HepG2 (cell line): ENCODE data around the gene NYAP1. TPM values are rescaled to one million over a fixed set of nuclear protein-coding genes. Genes with fewer than 3 reads are reported as not detected.

ENCODE experiments used
- ATAC-seq: fragments of 200-7000 bp; cut with Tn5 transposase; 3 replicates; pipeline ENCODE4 v1.9.1; 2020; ENCODE audit warnings: mild to moderate bottlenecking, moderate library complexity
- BruUV-seq: library from RNA; stranded (reverse); fragments of 400-500 nt; replicated peaks from 2 replicates; lab custom pipeline; 2021; lab: Mats Ljungman, UMichigan
- CTCF ChIA-PET: fragments of 300-600 bp; formaldehyde crosslinking; extraction: SDS; loops from one replicate; lab custom pipeline; 2021; ENCODE audit warnings: low total read pairs, inconsistent platforms, low intra/inter-chr PET ratio; lab: Yijun Ruan, JAX
- POLR2A ChIA-PET: fragments of 350-600 bp; sonication (Branson Sonifier 250); formaldehyde crosslinking; loops from one replicate; lab custom pipeline; 2020; ENCODE audit warnings: antibody characterized with exemption, inconsistent platforms; lab: Yijun Ruan, JAX
- DNase-seq: peaks from one replicate; pipeline ENCODE4 v3.0.0-alpha.2; 2015; ENCODE audit warnings: low spot score
- FAIRE-seq: peaks from 3 replicates; lab custom pipeline; 2011; peaks lifted over from hg19 to GRCh38; lab: Jason Lieb, UNC
- H2AFZ ChIP-seq: one replicate; pipeline ENCODE4 v1.6.1; 2011; ENCODE audit warnings: low read length, inconsistent platforms
- H3K27ac ChIP-seq: fragments of 300-600 bp; 3 replicates; pipeline ENCODE4 v1.8.0; 2011; ENCODE audit warnings: mixed run types, mild to moderate bottlenecking, mixed read lengths, low read length, inconsistent platforms; ENCODE audit not compliant: insufficient read depth; ENCODE audit errors: extremely low read length
- H3K27me3 ChIP-seq, 2 experiments: fragments of 200-600 bp in 1 of 2; 2 replicates in 1 of 2; 3 replicates in 1 of 2; pipeline versions ENCODE4 v1.6.0 to v1.8.0; 2011; ENCODE audit warnings: low read length in 2 of 2, mild to moderate bottlenecking in 2 of 2, moderate library complexity in 2 of 2, inconsistent platforms in 1 of 2; ENCODE audit not compliant: insufficient read depth in 2 of 2, control insufficient read depth in 1 of 2
- H3K36me3 ChIP-seq, 2 experiments: fragments of 200-600 bp in 1 of 2; replicated peaks in 1 of 2; 2 replicates in 1 of 2; 3 replicates in 1 of 2; pipeline versions ENCODE4 v1.5.1 to v1.8.0; 2011; ENCODE audit warnings: low read length in 2 of 2, inconsistent platforms in 1 of 2; ENCODE audit not compliant: insufficient read depth in 2 of 2, control insufficient read depth in 1 of 2
- H3K4me1 ChIP-seq: 2 replicates; pipeline ENCODE4 v1.5.1; 2012; ENCODE audit warnings: low read length, inconsistent platforms; ENCODE audit not compliant: insufficient read depth
- H3K4me2 ChIP-seq: 2 replicates; pipeline ENCODE4 v1.6.0; 2011; ENCODE audit warnings: low read depth, low read length, inconsistent platforms
- H3K4me3 ChIP-seq, 3 experiments: fragments of 200-600 bp in 1 of 3; sonication (generic), shearing (Covaris generic) in 1 of 3; replicated peaks in 1 of 3; 2 replicates each; pipeline ENCODE4 v1.5.1; 2011 to 2016; ENCODE audit warnings: low read length in 3 of 3, inconsistent platforms in 2 of 3, low read depth in 2 of 3, mild to moderate bottlenecking in 2 of 3, control low read depth in 1 of 3, mixed read lengths in 1 of 3; ENCODE audit not compliant: insufficient read depth in 1 of 3
- H3K79me2 ChIP-seq: one replicate; pipeline ENCODE4 v1.6.1; 2011; ENCODE audit warnings: low read length, inconsistent platforms; ENCODE audit not compliant: insufficient read depth
- H3K9ac ChIP-seq: 2 replicates; pipeline ENCODE4 v1.6.0; 2011; ENCODE audit warnings: mild to moderate bottlenecking, low read depth, low read length, inconsistent platforms; ENCODE audit not compliant: insufficient read depth
- H3K9me3 ChIP-seq: 2 replicates; pipeline ENCODE4 v1.5.1; 2012; ENCODE audit warnings: mild to moderate bottlenecking, low read length
- H4K20me1 ChIP-seq: 2 replicates; pipeline ENCODE4 v1.6.0; 2011; ENCODE audit warnings: inconsistent platforms, mild to moderate bottlenecking, low read length, moderate library complexity; ENCODE audit not compliant: insufficient read depth
- ARHGAP35 ChIP-seq: sonication (generic); formaldehyde crosslinking; IDR thresholded peaks from 2 replicates; pipeline ENCODE4 v1.9.0; 2022; ENCODE audit warnings: mild to moderate bottlenecking, inconsistent platforms, moderate library complexity, missing genetic modification reagents, borderline replicate concordance
- ATF3 ChIP-seq: sonication (generic); formaldehyde crosslinking; IDR thresholded peaks from 2 replicates; pipeline ENCODE4 v1.4.0; 2020; ENCODE audit warnings: missing genetic modification reagents
- CREB1 ChIP-seq, 2 experiments: fragments of 450-650 bp in 1 of 2; IDR thresholded peaks; 2 replicates each; pipeline ENCODE4 v1.6.1; 2016 to 2017; ENCODE audit warnings: control low read depth in 1 of 2, mild to moderate bottlenecking in 1 of 2, missing compliant biosample characterization in 1 of 2, missing genetic modification characterization in 1 of 2
- EP300 ChIP-seq, 3 experiments: sonication (generic) in 1 of 3; formaldehyde crosslinking in 1 of 3; IDR thresholded peaks; 2 replicates each; pipeline versions ENCODE4 v1.5.1 to v1.6.1; 2011 to 2020; ENCODE audit warnings: low read depth in 2 of 3, low read length in 2 of 3, borderline replicate concordance in 1 of 3, improper control_type of control experiment in 1 of 3, mild to moderate bottlenecking in 1 of 3, missing genetic modification reagents in 1 of 3, moderate library complexity in 1 of 3
- FOXA1 ChIP-seq, 2 experiments: fragments of 450-650 bp in 1 of 2; sonication (generic) in 1 of 2; formaldehyde crosslinking in 1 of 2; IDR thresholded peaks; 2 replicates each; pipeline versions ENCODE4 v1.4.0 to v1.6.1; 2016 to 2020; ENCODE audit warnings: missing genetic modification reagents in 1 of 2
- HIVEP1 ChIP-seq: sonication (generic); formaldehyde crosslinking; IDR thresholded peaks from 2 replicates; pipeline ENCODE4 v1.4.0; 2020; ENCODE audit warnings: mild to moderate bottlenecking, missing genetic modification reagents
- IRF2 ChIP-seq: IDR thresholded peaks from 2 replicates; pipeline ENCODE4 v1.6.1; 2018; ENCODE audit warnings: missing genetic modification reagents, missing compliant biosample characterization
- LCORL ChIP-seq, 2 experiments: fragments of 450-650 bp in 1 of 2; sonication (generic) in 1 of 2; formaldehyde crosslinking in 1 of 2; IDR thresholded peaks; 2 replicates each; pipeline versions ENCODE4 v1.5.0 to v1.6.1; 2017 to 2020; ENCODE audit warnings: antibody characterized with exemption in 1 of 2, missing genetic modification reagents in 1 of 2
- MATR3 ChIP-seq: sonication (generic); formaldehyde crosslinking; IDR thresholded peaks from 2 replicates; pipeline ENCODE4 v1.4.0; 2020; ENCODE audit warnings: missing genetic modification reagents
- MTF2 ChIP-seq: sonication (generic); formaldehyde crosslinking; IDR thresholded peaks from 2 replicates; pipeline ENCODE4 v1.5.0; 2020; ENCODE audit warnings: missing genetic modification reagents, borderline replicate concordance
- NR1H2 ChIP-seq: sonication (generic); formaldehyde crosslinking; IDR thresholded peaks from 2 replicates; pipeline ENCODE4 v1.8.1; 2022; ENCODE audit warnings: low read depth, missing genetic modification reagents, borderline replicate concordance
- NRL ChIP-seq: sonication (generic); formaldehyde crosslinking; IDR thresholded peaks from 2 replicates; pipeline ENCODE4 v1.5.0; 2020; ENCODE audit warnings: missing genetic modification reagents, mild to moderate bottlenecking, moderate library complexity, borderline replicate concordance
- PHF5A ChIP-seq: IDR thresholded peaks from one replicate; pipeline ENCODE4 v1.6.1; 2018; ENCODE audit warnings: low read depth, missing genetic modification reagents; ENCODE audit not compliant: unreplicated experiment
- SNRNP70 ChIP-seq: fragments of 200-400 bp; formaldehyde crosslinking; IDR thresholded peaks from 2 replicates; pipeline ENCODE4 v1.6.1; 2017; ENCODE audit warnings: mild to moderate bottlenecking, low read depth, low read length, moderate library complexity
- TBX3 ChIP-seq: fragments of 450-650 bp; IDR thresholded peaks from 2 replicates; pipeline ENCODE4 v1.6.1; 2017; ENCODE audit warnings: antibody characterized with exemption, mild to moderate bottlenecking, inconsistent platforms, borderline replicate concordance
- TGIF2 ChIP-seq: IDR thresholded peaks from 2 replicates; pipeline ENCODE4 v1.6.1; 2016; ENCODE audit warnings: control low read depth, missing compliant biosample characterization
- ZNF567 ChIP-seq: sonication (generic); formaldehyde crosslinking; IDR thresholded peaks from 2 replicates; pipeline ENCODE4 v1.8.1; 2023; ENCODE audit warnings: mild to moderate bottlenecking, missing genetic modification reagents, borderline replicate concordance
- ZNF639 ChIP-seq: conservative IDR thresholded peaks from 2 replicates; pipeline ENCODE4 v1.6.1; 2018; ENCODE audit warnings: missing genetic modification reagents
- ZNF746 ChIP-seq: sonication (generic); formaldehyde crosslinking; IDR thresholded peaks from 2 replicates; pipeline ENCODE4 v1.8.0; 2022; ENCODE audit warnings: mild to moderate bottlenecking, missing genetic modification reagents
- ZNF766 ChIP-seq: sonication (generic); formaldehyde crosslinking; IDR thresholded peaks from 2 replicates; pipeline ENCODE4 v1.5.0; 2020; ENCODE audit warnings: missing genetic modification reagents, borderline replicate concordance
- WGBS: methylation state at CpG from one replicate; pipeline ENCODE4 v1.1.6; 2017; ENCODE audit warnings: low lambda C conversion rate; 5-methylcytosine and 5-hydroxymethylcytosine counted together
- in situ Hi-C: cut with HindIII; loops from 2 replicates; pipeline ENCODE4 v1.10.0; 2017; ENCODE audit warnings: low pct_unique_long_range_greater_than_20kb; ENCODE audit not compliant: extremely low pct_ligation_motif_present
- intact Hi-C: fragments of 100-400 bp; cut with micrococcal nuclease; formaldehyde crosslinking; loops from one replicate; pipeline ENCODE4 v1.10.0; 2022; ENCODE audit not compliant: unreplicated experiment
- polyA plus RNA-seq, 8 experiments: library from polyadenylated mRNA; depleted of rRNA in 3 of 8; stranded (reverse) in 7 of 8; unstranded in 1 of 8; fragments of >200 nt; fragmentation: Illumina TruSeq in 4 of 8; extraction: Trizol in 4 of 8; gene quantifications; 2 replicates each; pipeline versions ENCODE4 v1.2.1 to v1.2.3, GENCODE V29; 2011 to 2016; ENCODE audit warnings: low read depth in 4 of 8, missing spikeins in 1 of 8, mixed read lengths in 1 of 8; ENCODE audit not compliant: insufficient read depth in 1 of 8
- total RNA-seq, 5 experiments: library from RNA; depleted of rRNA; stranded (reverse); fragments of >200 nt; fragmentation: Illumina TruSeq; extraction: Trizol; gene quantifications; 2 replicates each; pipeline ENCODE4 v1.2.3, GENCODE V29; 2016; ENCODE audit warnings: low read depth in 1 of 5

NYAP1 gene
- total and polyA plus RNA-seq, 2 of the 13 experiments (the other 11 are each of a cell fraction or from before 2014, with no cell fraction given): 0.15 to 0.46 TPM

GRCh38 chr7:100444311-100445278 is 39.1 kb upstream of the NYAP1 start:
- ATAC-seq: peak; percentile 85
- Histone ChIP-seq H3K9ac (peak overlapping the region; percentile 69), H3K9me3 (no peaks in the 10 kb centered on the region), H4K20me1 (no peaks in the 10 kb centered on the region), H3K36me3 (no peaks in the 10 kb centered on the region), H3K4me3 (peak overlapping the region in 2 of 3 experiments; percentile 27 to 51; a peak in 4 of 6 replicates), H3K27ac (peak overlapping the region; percentile 94), H3K79me2 (no peaks in the 10 kb centered on the region), H2AFZ (no peak overlapping the region), H3K4me2 (peak overlapping the region; percentile 79), H3K27me3 (no peaks in the 10 kb centered on the region), H3K4me1 (peaks cover 53% of the 10 kb centered on the region)
- WGBS: 3% methylated on average over 13 of the region's 14 CpGs
- in situ Hi-C loops: no loop called here
- DNase-seq: peak; percentile 96
- CTCF ChIA-PET: no interaction called here
- POLR2A ChIA-PET: interaction anchor here (0.8 to 6.6 kb wide), 16 partner anchors 10 to 431 kb away, joined by 3 to 199 read pairs (median 4); partner anchors contain the start of genes FBXO24, LRCH4, MEPCE and MOSPD3
- FAIRE-seq: peak; percentile 99
- BruUV-seq: TSS peak; percentile 94
- intact Hi-C loops: loop anchor here (2.0 kb wide), 1 partner anchor 16 kb away; the partner anchor contains the start of genes MEPCE and ZCWPW1
- peak; percentile 89 for TF ChIP-seq TGIF2 (CRISPR knock-in tag)
- peak; percentile 40; the same call in 1 of the 2 replicates for TF ChIP-seq TBX3
- 0 out of 2 replicates have a peak, but pooled peaks have one; percentile 30 for TF ChIP-seq ARHGAP35 (CRISPR knock-in tag)
- peak; percentile 76 for TF ChIP-seq PHF5A (CRISPR knock-in tag)
- TF ChIP-seq ATF3 (CRISPR knock-in tag): peak; percentile 89
- TF ChIP-seq FOXA1 (IDR thresholded peaks at IDR 0.05): no peak
- peak; percentile 49 for TF ChIP-seq FOXA1 (CRISPR knock-in tag; IDR thresholded peaks at IDR 0.05)
- peak; percentile 99 for TF ChIP-seq ZNF746 (CRISPR knock-in tag)
- TF ChIP-seq EP300 (IDR thresholded peaks at IDR 0.05; ENCODE audit: low read depth in 2 of 2, low read length in 2 of 2): peak in 1 of 2 experiments; percentile 82; a peak in 3 of 4 replicates
- TF ChIP-seq EP300 (CRISPR knock-in tag; IDR thresholded peaks at IDR 0.05; ENCODE audit: borderline replicate concordance): peak; percentile 95
- TF ChIP-seq MTF2 (CRISPR knock-in tag): no peak
- TF ChIP-seq ZNF639 (CRISPR knock-in tag): 0 out of 2 replicates have a peak, but pooled peaks have one; percentile 36
- TF ChIP-seq LCORL (IDR thresholded peaks at IDR 0.05): peak; percentile 16; the same call in 1 of the 2 replicates
- TF ChIP-seq LCORL (CRISPR knock-in tag; IDR thresholded peaks at IDR 0.05): peak; percentile 88
- no peak for TF ChIP-seq MATR3 (CRISPR knock-in tag)
- no peak; the same call in 1 of the 2 replicates for TF ChIP-seq NR1H2
- TF ChIP-seq CREB1 (IDR thresholded peaks at IDR 0.05): peak; percentile 50; the same call in 1 of the 2 replicates
- peak; percentile 77 for TF ChIP-seq CREB1 (CRISPR knock-in tag; IDR thresholded peaks at IDR 0.05)
- TF ChIP-seq ZNF567: no peak
- peak; percentile 31; the same call in 1 of the 2 replicates for TF ChIP-seq NRL (CRISPR knock-in tag)
- 0 out of 2 replicates have a peak, but pooled peaks have one; percentile 35 for TF ChIP-seq IRF2 (CRISPR knock-in tag)
- no peak for TF ChIP-seq ZNF766 (CRISPR knock-in tag)
- TF ChIP-seq SNRNP70: no peak
- peak; percentile 80 for TF ChIP-seq HIVEP1 (CRISPR knock-in tag)
